Suprapubic skin (tissue), 3 donors: Measurements from ENCODE around the gene FAM117B.

Experiments used
- CTCF ChIP-seq, 2 donors: fragments of 200-600 bp in 1 of 2; fragments of 450-650 bp in 1 of 2; sonication (generic) in 1 of 2; IDR thresholded peaks; one replicate each; pipeline ENCODE4 v1.5.1; 2016 to 2019; ENCODE audit warnings: antibody characterized with exemption in 2 of 2, mild to moderate bottlenecking in 1 of 2, moderate library complexity in 1 of 2
- POLR2A ChIP-seq, 2 donors: fragments of 450-650 bp; IDR thresholded peaks; one replicate each; pipeline ENCODE4 v1.6.1; 2017; ENCODE audit warnings: antibody characterized with exemption in 2 of 2, mild to moderate bottlenecking in 2 of 2, moderate library complexity in 2 of 2

- TF ChIP-seq POLR2A (IDR thresholded peaks at IDR 0.05) (no peak), CTCF (IDR thresholded peaks at IDR 0.05) (no peak)
Measured at GRCh38 chr2:202716114-202716718, 81.4 kb downstream of the FAM117B start.
